Measurements from ENCODE around the gene ZDHHC14.

The ZDHHC14 gene

DNA sequence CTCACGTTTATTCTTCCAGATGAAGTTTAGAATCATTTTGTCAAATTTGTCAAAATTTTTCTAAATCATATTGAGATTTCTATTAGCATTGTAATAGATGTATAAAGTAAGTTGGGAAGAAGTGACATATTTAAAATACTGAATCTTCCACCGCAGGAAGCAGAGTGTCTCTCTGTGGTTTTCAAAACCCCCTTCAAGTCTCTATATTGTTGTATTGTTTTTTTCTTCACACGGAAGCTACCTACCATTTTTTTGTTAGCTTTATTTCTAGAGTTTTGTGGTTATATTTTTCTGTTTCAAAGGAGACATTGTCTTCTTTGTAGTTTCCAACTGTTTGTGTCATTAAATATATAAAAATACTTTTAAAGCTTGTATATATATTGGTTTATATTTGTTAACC, 188.6 kb downstream of the ZDHHC14 start:
- H2BK5ac ChIP-seq (ENCODE audit: low read length): no peak overlapping the region
- no peak overlapping the region for H2AK5ac ChIP-seq (ENCODE audit: low read length)
- H3K4ac ChIP-seq (ENCODE audit: low read depth, low read length): no peak overlapping the region
- H3K36me3 ChIP-seq (ENCODE audit: control insufficient read depth, insufficient read depth, low read length): no peaks in the 10 kb centered on the region
- H3K27me3 ChIP-seq (ENCODE audit: insufficient read depth, low read length, poor library complexity): no peaks in the 10 kb centered on the region
- H3K4me2 ChIP-seq (ENCODE audit: low read length): no peak overlapping the region
- WGBS (ENCODE audit: extremely low coverage, insufficient coverage, low lambda C conversion rate): no CpG with 5 or more reads among the region's 3 CpGs
- H3K9ac ChIP-seq (ENCODE audit: low read length): no peak overlapping the region
- no peak overlapping the region for H3K27ac ChIP-seq (ENCODE audit: low read depth, low read length)
- no peak overlapping the region for H3K23ac ChIP-seq (ENCODE audit: low read length)
- H3K79me2 ChIP-seq (ENCODE audit: control insufficient read depth, insufficient read depth, low read length): no peaks in the 10 kb centered on the region
- H3K4me3 ChIP-seq (ENCODE audit: low read length): no peak overlapping the region
- no peak overlapping the region for H2BK120ac ChIP-seq (ENCODE audit: low read depth, low read length)
- no peak overlapping the region for H4K8ac ChIP-seq (ENCODE audit: low read depth, low read length)
- no peaks in the 10 kb centered on the region for H3K79me1 ChIP-seq (ENCODE audit: low read length)
- H3K18ac ChIP-seq (ENCODE audit: low read length): no peak overlapping the region
- no peak overlapping the region for H2BK15ac ChIP-seq (replicated peaks; ENCODE audit: low read depth)
- no peak for DNase-seq
- no peak overlapping the region for H4K5ac ChIP-seq (ENCODE audit: low read length)
- H3K56ac ChIP-seq (ENCODE audit: low read length): no peak overlapping the region
- H3K4me1 ChIP-seq (ENCODE audit: control insufficient read depth, low read depth, low read length): no peaks in the 10 kb centered on the region

DNA sequence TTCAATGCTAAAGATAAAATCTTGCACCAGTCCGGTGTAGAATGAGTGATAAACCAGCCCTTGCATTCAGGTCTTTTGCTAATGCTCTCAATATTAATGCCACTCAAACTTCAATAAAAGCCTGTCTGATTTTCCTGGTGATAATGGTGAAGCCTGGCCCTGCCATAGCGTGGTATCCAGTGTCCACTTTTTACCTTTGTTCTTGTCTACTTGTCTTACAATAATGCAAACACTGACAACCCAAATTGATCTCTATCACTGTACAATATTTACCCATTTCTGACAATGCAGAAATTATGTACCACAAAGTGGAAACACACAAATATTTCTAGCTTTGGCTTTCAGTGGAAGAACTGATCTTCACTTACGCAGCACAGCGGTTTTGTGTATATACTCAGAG, 189.1 kb downstream of the ZDHHC14 start:
- DNase-seq: no peak
- Histone ChIP-seq H2BK5ac (ENCODE audit: low read length) (no peak overlapping the region), H3K79me2 (ENCODE audit: control insufficient read depth, insufficient read depth, low read length) (no peaks in the 10 kb centered on the region), H3K36me3 (ENCODE audit: control insufficient read depth, insufficient read depth, low read length) (no peaks in the 10 kb centered on the region), H3K4me2 (ENCODE audit: low read length) (no peak overlapping the region), H3K4me1 (ENCODE audit: control insufficient read depth, low read depth, low read length) (no peaks in the 10 kb centered on the region), H3K4me3 (ENCODE audit: low read length) (no peak overlapping the region), H3K18ac (ENCODE audit: low read length) (no peak overlapping the region), H4K8ac (ENCODE audit: low read depth, low read length) (no peak overlapping the region), H2BK15ac (replicated peaks; ENCODE audit: low read depth) (no peak overlapping the region), H2BK120ac (ENCODE audit: low read depth, low read length) (no peak overlapping the region), H3K27ac (ENCODE audit: low read depth, low read length) (no peak overlapping the region), H4K5ac (ENCODE audit: low read length) (no peak overlapping the region), H3K4ac (ENCODE audit: low read depth, low read length) (no peak overlapping the region), H3K56ac (ENCODE audit: low read length) (no peak overlapping the region), H3K23ac (ENCODE audit: low read length) (no peak overlapping the region), H3K27me3 (ENCODE audit: insufficient read depth, low read length, poor library complexity) (no peaks in the 10 kb centered on the region), H2AK5ac (ENCODE audit: low read length) (no peak overlapping the region), H3K9ac (ENCODE audit: low read length) (no peak overlapping the region), H3K79me1 (ENCODE audit: low read length) (no peaks in the 10 kb centered on the region)
- no CpG with 5 or more reads among the region's 4 CpGs for WGBS (ENCODE audit: extremely low coverage, insufficient coverage, low lambda C conversion rate)

- Histone ChIP-seq H2BK15ac (replicated peaks; ENCODE audit: low read depth) (no peak overlapping the region), H3K36me3 (ENCODE audit: control insufficient read depth, insufficient read depth, low read length) (no peaks in the 10 kb centered on the region), H3K79me2 (ENCODE audit: control insufficient read depth, insufficient read depth, low read length) (no peaks in the 10 kb centered on the region), H4K5ac (ENCODE audit: low read length) (no peak overlapping the region), H3K79me1 (ENCODE audit: low read length) (no peaks in the 10 kb centered on the region), H4K8ac (ENCODE audit: low read depth, low read length) (no peak overlapping the region), H3K4me3 (ENCODE audit: low read length) (no peak overlapping the region), H3K23ac (ENCODE audit: low read length) (no peak overlapping the region), H3K4me2 (ENCODE audit: low read length) (no peak overlapping the region), H2BK120ac (ENCODE audit: low read depth, low read length) (no peak overlapping the region), H3K18ac (ENCODE audit: low read length) (no peak overlapping the region), H3K9ac (ENCODE audit: low read length) (no peak overlapping the region), H3K4ac (ENCODE audit: low read depth, low read length) (no peak overlapping the region), H2BK5ac (ENCODE audit: low read length) (no peak overlapping the region), H3K27me3 (ENCODE audit: insufficient read depth, low read length, poor library complexity) (no peaks in the 10 kb centered on the region), H2AK5ac (ENCODE audit: low read length) (no peak overlapping the region), H3K4me1 (ENCODE audit: control insufficient read depth, low read depth, low read length) (no peaks in the 10 kb centered on the region), H3K27ac (ENCODE audit: low read depth, low read length) (no peak overlapping the region), H3K56ac (ENCODE audit: low read length) (no peak overlapping the region)
- DNase-seq: no peak
These were observed 189.8 kb downstream of the ZDHHC14 start for GRCh38 chr6:157570752-157571151.

- H4K5ac ChIP-seq (ENCODE audit: low read length): no peak overlapping the region
- H3K18ac ChIP-seq (ENCODE audit: low read length): no peak overlapping the region
- DNase-seq: no peak
- no peaks in the 10 kb centered on the region for H3K4me1 ChIP-seq (ENCODE audit: control insufficient read depth, low read depth, low read length)
- no peak overlapping the region for H3K23ac ChIP-seq (ENCODE audit: low read length)
- H4K8ac ChIP-seq (ENCODE audit: low read depth, low read length): no peak overlapping the region
- no peak overlapping the region for H2BK120ac ChIP-seq (ENCODE audit: low read depth, low read length)
- no peaks in the 10 kb centered on the region for H3K27me3 ChIP-seq (ENCODE audit: insufficient read depth, low read length, poor library complexity)
- no peaks in the 10 kb centered on the region for H3K36me3 ChIP-seq (ENCODE audit: control insufficient read depth, insufficient read depth, low read length)
- H2AK5ac ChIP-seq (ENCODE audit: low read length): no peak overlapping the region
- H3K9ac ChIP-seq (ENCODE audit: low read length): no peak overlapping the region
- no peak overlapping the region for H3K27ac ChIP-seq (ENCODE audit: low read depth, low read length)
- WGBS (ENCODE audit: extremely low coverage, insufficient coverage, low lambda C conversion rate): no CpG with 5 or more reads among the region's 4 CpGs
- no peaks in the 10 kb centered on the region for H3K79me2 ChIP-seq (ENCODE audit: control insufficient read depth, insufficient read depth, low read length)
- no peak overlapping the region for H3K4ac ChIP-seq (ENCODE audit: low read depth, low read length)
- H3K56ac ChIP-seq (ENCODE audit: low read length): no peak overlapping the region
- H3K79me1 ChIP-seq (ENCODE audit: low read length): no peaks in the 10 kb centered on the region
- H3K4me3 ChIP-seq (ENCODE audit: low read length): no peak overlapping the region
- no peak overlapping the region for H2BK15ac ChIP-seq (replicated peaks; ENCODE audit: low read depth)
- no peak overlapping the region for H2BK5ac ChIP-seq (ENCODE audit: low read length)
- no peak overlapping the region for H3K4me2 ChIP-seq (ENCODE audit: low read length)
These were observed 190.3 kb downstream of the ZDHHC14 start for GRCh38 chr6:157571269-157571668.

DNA sequence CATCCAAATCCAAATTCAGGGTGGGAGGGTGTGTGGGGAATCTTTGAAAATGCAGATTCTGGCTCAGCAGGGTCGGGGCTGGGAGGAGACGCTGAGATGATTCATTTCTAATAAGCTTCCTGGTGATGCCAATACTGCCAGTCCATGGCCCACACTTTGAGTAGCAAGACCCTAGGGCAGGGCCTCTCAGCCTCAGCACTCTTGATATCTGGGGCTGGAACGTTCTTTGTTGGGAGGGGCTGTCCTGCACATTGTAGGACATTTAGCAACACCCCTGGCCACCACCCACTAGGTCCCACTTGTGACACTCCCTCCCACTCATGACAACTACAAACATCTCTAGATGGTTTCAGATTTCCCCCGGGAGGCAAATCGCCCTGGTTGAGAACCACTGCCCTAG, 191.0 kb downstream of the ZDHHC14 start:
- no peak overlapping the region for H2BK120ac ChIP-seq (ENCODE audit: low read depth, low read length)
- no peak overlapping the region for H3K4me2 ChIP-seq (ENCODE audit: low read length)
- H3K27ac ChIP-seq (ENCODE audit: low read depth, low read length): no peak overlapping the region
- H3K4me1 ChIP-seq (ENCODE audit: control insufficient read depth, low read depth, low read length): no peaks in the 10 kb centered on the region
- H3K56ac ChIP-seq (ENCODE audit: low read length): no peak overlapping the region
- H3K27me3 ChIP-seq (ENCODE audit: insufficient read depth, low read length, poor library complexity): no peaks in the 10 kb centered on the region
- H3K79me2 ChIP-seq (ENCODE audit: control insufficient read depth, insufficient read depth, low read length): no peaks in the 10 kb centered on the region
- no peaks in the 10 kb centered on the region for H3K79me1 ChIP-seq (ENCODE audit: low read length)
- no peak overlapping the region for H4K8ac ChIP-seq (ENCODE audit: low read depth, low read length)
- no CpG with 5 or more reads among the region's 5 CpGs for WGBS (ENCODE audit: extremely low coverage, insufficient coverage, low lambda C conversion rate)
- no peak overlapping the region for H2AK5ac ChIP-seq (ENCODE audit: low read length)
- no peak overlapping the region for H3K18ac ChIP-seq (ENCODE audit: low read length)
- no peak overlapping the region for H3K9ac ChIP-seq (ENCODE audit: low read length)
- no peak overlapping the region for H3K4ac ChIP-seq (ENCODE audit: low read depth, low read length)
- no peak overlapping the region for H2BK5ac ChIP-seq (ENCODE audit: low read length)
- no peak for DNase-seq
- H3K4me3 ChIP-seq (ENCODE audit: low read length): no peak overlapping the region
- no peak overlapping the region for H3K23ac ChIP-seq (ENCODE audit: low read length)
- H3K36me3 ChIP-seq (ENCODE audit: control insufficient read depth, insufficient read depth, low read length): no peaks in the 10 kb centered on the region
- no peak overlapping the region for H4K5ac ChIP-seq (ENCODE audit: low read length)
- H2BK15ac ChIP-seq (replicated peaks; ENCODE audit: low read depth): no peak overlapping the region

DNA sequence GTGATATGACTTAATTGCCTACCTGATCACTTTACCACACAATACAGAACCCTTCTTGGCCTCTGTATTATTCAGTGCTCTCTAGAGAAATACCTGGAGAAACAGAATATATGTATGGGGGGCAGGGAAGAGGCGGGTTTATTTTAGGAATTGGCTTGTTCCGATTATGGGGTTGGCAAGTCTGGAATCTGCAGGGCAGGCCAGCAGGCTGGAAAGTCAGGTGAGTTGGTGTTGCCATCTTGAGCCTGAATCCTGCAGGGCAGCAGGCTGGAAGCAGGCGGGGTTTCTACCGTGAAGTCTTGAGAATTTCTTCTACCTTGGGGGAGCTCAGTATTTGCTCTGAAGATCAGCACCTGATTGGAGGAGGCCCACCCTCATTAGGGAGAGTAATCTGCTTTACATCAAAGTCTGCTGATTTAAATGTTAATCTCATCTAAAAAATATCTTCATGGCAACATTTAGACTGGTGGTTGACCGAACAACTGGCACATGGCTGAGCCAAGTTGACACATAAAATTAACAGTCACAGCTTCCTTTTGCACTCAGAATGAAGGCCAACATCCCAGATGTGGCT, 193.9 kb downstream of the ZDHHC14 start:
- H3K27ac ChIP-seq (ENCODE audit: low read depth, low read length): no peak overlapping the region
- H2BK5ac ChIP-seq (ENCODE audit: low read length): no peak overlapping the region
- no peaks in the 10 kb centered on the region for H3K79me1 ChIP-seq (ENCODE audit: low read length)
- H3K18ac ChIP-seq (ENCODE audit: low read length): no peak overlapping the region
- H2BK120ac ChIP-seq (ENCODE audit: low read depth, low read length): no peak overlapping the region
- no peak overlapping the region for H2BK15ac ChIP-seq (replicated peaks; ENCODE audit: low read depth)
- no peak overlapping the region for H2AK5ac ChIP-seq (ENCODE audit: low read length)
- H3K56ac ChIP-seq (ENCODE audit: low read length): no peak overlapping the region
- no peak for DNase-seq
- H3K27me3 ChIP-seq (ENCODE audit: insufficient read depth, low read length, poor library complexity): no peaks in the 10 kb centered on the region
- H3K9ac ChIP-seq (ENCODE audit: low read length): no peak overlapping the region
- no peak overlapping the region for H4K8ac ChIP-seq (ENCODE audit: low read depth, low read length)
- no peaks in the 10 kb centered on the region for H3K4me1 ChIP-seq (ENCODE audit: control insufficient read depth, low read depth, low read length)
- no CpG with 5 or more reads among the region's 5 CpGs for WGBS (ENCODE audit: extremely low coverage, insufficient coverage, low lambda C conversion rate)
- no peak overlapping the region for H4K5ac ChIP-seq (ENCODE audit: low read length)
- no peaks in the 10 kb centered on the region for H3K36me3 ChIP-seq (ENCODE audit: control insufficient read depth, insufficient read depth, low read length)
- no peaks in the 10 kb centered on the region for H3K79me2 ChIP-seq (ENCODE audit: control insufficient read depth, insufficient read depth, low read length)
- H3K4ac ChIP-seq (ENCODE audit: low read depth, low read length): no peak overlapping the region
- no peak overlapping the region for H3K4me3 ChIP-seq (ENCODE audit: low read length)
- H3K23ac ChIP-seq (ENCODE audit: low read length): no peak overlapping the region
- H3K4me2 ChIP-seq (ENCODE audit: low read length): no peak overlapping the region

All from mesendoderm (in vitro differentiated cells).